Stimulated activated memory B cell treated with anti-CD40 and anti-IgM and Interleukin-4, amounts not matched to agents 10 μg/mL and 1 μg/mL and 100 μg/mL, for 72 hours (primary cell): ENCODE measurements around the gene RAB11B.
"Not testable (repeated sequence)": the region's sequence is repeated elsewhere in the genome, so short reads cannot be mapped to it uniquely, and the experiment has no call there.

Experiments
- ATAC-seq: fragments of 150-1000 bp; cut with Tn5 transposase; 2 replicates; pipeline ENCODE4 v1.10.0; 2021
- H3K27ac Mint-ChIP-seq: one replicate; pipeline ENCODE4 v1.8.0; 2022; ENCODE audit warnings: mild to moderate bottlenecking, mixed read lengths
- H3K27me3 Mint-ChIP-seq: one replicate; pipeline ENCODE4 v1.8.0; 2022; ENCODE audit warnings: mixed read lengths
- H3K36me3 Mint-ChIP-seq: one replicate; pipeline ENCODE4 v1.8.0; 2022; ENCODE audit warnings: mixed read lengths
- H3K4me1 Mint-ChIP-seq: one replicate; pipeline ENCODE4 v1.8.0; 2022; ENCODE audit warnings: mixed read lengths
- H3K4me3 Mint-ChIP-seq: one replicate; pipeline ENCODE4 v1.8.0; 2022; ENCODE audit warnings: mild to moderate bottlenecking, moderate library complexity, mixed read lengths
- H3K9me3 Mint-ChIP-seq: one replicate; pipeline ENCODE4 v1.8.0; 2022; ENCODE audit warnings: mixed read lengths

The RAB11B gene

GRCh38 chr19:8397746-8398310 lies 7.7 kb downstream of the RAB11B start:
- Mint-ChIP-seq H3K4me3 (no peak overlapping the region), H3K4me1 (peaks cover 42% of the 10 kb centered on the region), H3K9me3 (no peaks in the 10 kb centered on the region), H3K27me3 (no peaks in the 10 kb centered on the region), H3K27ac (peak overlapping the region; percentile 73), H3K36me3 (peaks cover 30% of the 10 kb centered on the region)
- ATAC-seq, result no peak

GRCh38 chr19:8398311-8398771 lies 8.2 kb downstream of the RAB11B start:
- no peak overlapping the region for H3K27ac Mint-ChIP-seq
- peaks cover 30% of the 10 kb centered on the region for H3K36me3 Mint-ChIP-seq
- no peak overlapping the region for H3K4me3 Mint-ChIP-seq
- H3K4me1 Mint-ChIP-seq, result peaks cover 37% of the 10 kb centered on the region
- no peaks in the 10 kb centered on the region for H3K9me3 Mint-ChIP-seq
- ATAC-seq, result no peak
- no peaks in the 10 kb centered on the region for H3K27me3 Mint-ChIP-seq

- Mint-ChIP-seq H3K4me3 (no peak overlapping the region), H3K27ac (no peak overlapping the region), H3K4me1 (peaks cover 28% of the 10 kb centered on the region), H3K36me3 (peaks cover 41% of the 10 kb centered on the region), H3K9me3 (no peaks in the 10 kb centered on the region), H3K27me3 (no peaks in the 10 kb centered on the region)
- no peak for ATAC-seq
These were observed 9.6 kb downstream of the RAB11B start for GRCh38 chr19:8399681-8400188.

- ATAC-seq, result no peak
- Mint-ChIP-seq H3K4me1 (peaks cover 11% of the 10 kb centered on the region), H3K27me3 (no peaks in the 10 kb centered on the region), H3K4me3 (no peak overlapping the region), H3K36me3 (peaks cover 40% of the 10 kb centered on the region), H3K27ac (no peak overlapping the region), H3K9me3 (no peaks in the 10 kb centered on the region)
These were observed 11.8 kb downstream of the RAB11B start for GRCh38 chr19:8401981-8402411.

- H3K4me1 Mint-ChIP-seq, result peaks cover 5% of the 10 kb centered on the region
These were observed 13.1 kb downstream of the RAB11B start for GRCh38 chr19:8403098-8403819.

GRCh38 chr19:8403820-8404109 lies 13.6 kb downstream of the RAB11B start:
- no peak for ATAC-seq
- Mint-ChIP-seq H3K36me3 (peaks cover 40% of the 10 kb centered on the region), H3K9me3 (no peaks in the 10 kb centered on the region), H3K27me3 (no peaks in the 10 kb centered on the region), H3K27ac (no peak overlapping the region), H3K4me1 (peaks cover 5% of the 10 kb centered on the region), H3K4me3 (no peak overlapping the region)

More at GRCh38 chr19:8403098-8403819, 13.1 kb downstream of the RAB11B start:
- no peaks in the 10 kb centered on the region for H3K9me3 Mint-ChIP-seq
- H3K27me3 Mint-ChIP-seq, result no peaks in the 10 kb centered on the region
- H3K27ac Mint-ChIP-seq, result no peak overlapping the region
- H3K36me3 Mint-ChIP-seq, result peaks cover 40% of the 10 kb centered on the region
- ATAC-seq, result peak; percentile 39
- H3K4me3 Mint-ChIP-seq, result no peak overlapping the region

- peaks cover 37% of the 10 kb centered on the region for H3K36me3 Mint-ChIP-seq
- H3K27ac Mint-ChIP-seq, result no peak overlapping the region
- no peak for ATAC-seq
These were observed 14.4 kb downstream of the RAB11B start for GRCh38 chr19:8404391-8405151.

GRCh38 chr19:8410718-8411117 lies 20.6 kb downstream of the RAB11B start:
- H3K4me3 Mint-ChIP-seq, ATAC-seq, H3K27me3 Mint-ChIP-seq, H3K9me3 Mint-ChIP-seq, H3K27ac Mint-ChIP-seq, H3K4me1 Mint-ChIP-seq, H3K36me3 Mint-ChIP-seq: not testable (repeated sequence)

More at GRCh38 chr19:8404391-8405151, 14.4 kb downstream of the RAB11B start:
- Mint-ChIP-seq H3K4me1 (peaks cover 5% of the 10 kb centered on the region), H3K4me3 (no peak overlapping the region), H3K27me3 (no peaks in the 10 kb centered on the region), H3K9me3 (no peaks in the 10 kb centered on the region)

- Mint-ChIP-seq H3K4me3 (peak within 1 kb of the TSS; percentile 69), H3K27me3 (no peaks in the 10 kb centered on the region), H3K9me3 (no peaks in the 10 kb centered on the region), H3K36me3 (no peaks in the 10 kb centered on the region), H3K27ac (no peak within 1 kb of the TSS), H3K4me1 (no peaks in the 10 kb centered on the region)
- peak; percentile 100 for ATAC-seq
These were observed 22.8 kb downstream of the RAB11B start, which contains the start of gene MARCHF2 for GRCh38 chr19:8412783-8413628. Gene MARCHF2 (plus strand): TSS chr19:8413305. CDS start chr19:8421841, 8,536 bp downstream.

- no peaks in the 10 kb centered on the region for H3K4me1 Mint-ChIP-seq
- H3K27me3 Mint-ChIP-seq, result no peaks in the 10 kb centered on the region
- no peak for ATAC-seq
- H3K9me3 Mint-ChIP-seq, result no peaks in the 10 kb centered on the region
- no peaks in the 10 kb centered on the region for H3K36me3 Mint-ChIP-seq
- H3K4me3 Mint-ChIP-seq, result peak overlapping the region; percentile 69
- no peak overlapping the region for H3K27ac Mint-ChIP-seq
These were observed 23.5 kb downstream of the RAB11B start for GRCh38 chr19:8413629-8413995.

GRCh38 chr19:8416796-8417195 lies 26.6 kb downstream of the RAB11B start:
- H3K27ac Mint-ChIP-seq, result no peak overlapping the region
- H3K4me3 Mint-ChIP-seq, result no peak overlapping the region
- H3K9me3 Mint-ChIP-seq, result no peaks in the 10 kb centered on the region
- ATAC-seq, result no peak
- H3K36me3 Mint-ChIP-seq, result peaks cover 1% of the 10 kb centered on the region
- no peaks in the 10 kb centered on the region for H3K4me1 Mint-ChIP-seq
- no peaks in the 10 kb centered on the region for H3K27me3 Mint-ChIP-seq

- no peaks in the 10 kb centered on the region for H3K4me1 Mint-ChIP-seq
- H3K9me3 Mint-ChIP-seq, result no peaks in the 10 kb centered on the region
- no peaks in the 10 kb centered on the region for H3K27me3 Mint-ChIP-seq
- ATAC-seq, result no peak
- no peak overlapping the region for H3K27ac Mint-ChIP-seq
- peaks cover 23% of the 10 kb centered on the region for H3K36me3 Mint-ChIP-seq
- no peak overlapping the region for H3K4me3 Mint-ChIP-seq
These were observed 31.6 kb downstream of the RAB11B start for GRCh38 chr19:8421484-8422461.

GRCh38 chr19:8423817-8424223 lies 33.7 kb downstream of the RAB11B start:
- no peaks in the 10 kb centered on the region for H3K27me3 Mint-ChIP-seq
- no peaks in the 10 kb centered on the region for H3K4me1 Mint-ChIP-seq
- H3K9me3 Mint-ChIP-seq, result no peaks in the 10 kb centered on the region
- no peak for ATAC-seq
- H3K36me3 Mint-ChIP-seq, result peaks cover 33% of the 10 kb centered on the region
- no peak overlapping the region for H3K27ac Mint-ChIP-seq
- no peak overlapping the region for H3K4me3 Mint-ChIP-seq

- H3K4me1 Mint-ChIP-seq, ATAC-seq, H3K4me3 Mint-ChIP-seq, H3K27me3 Mint-ChIP-seq, H3K9me3 Mint-ChIP-seq, H3K27ac Mint-ChIP-seq: not testable (repeated sequence)
- H3K36me3 Mint-ChIP-seq, result peaks cover 38% of the 10 kb centered on the region
These were observed 35.2 kb downstream of the RAB11B start for GRCh38 chr19:8425331-8425730.
